Skeletal muscle satellite cell (primary cell): ENCODE measurements around the gene HIGD1C.

Experiments
- H3K27me3 ChIP-seq: 2 replicates; pipeline ENCODE4 v1.7.0; 2013; ENCODE audit warnings: low read length; ENCODE audit not compliant: control insufficient read depth, insufficient read depth
- H3K36me3 ChIP-seq: 2 replicates; pipeline ENCODE4 v1.7.0; 2013; ENCODE audit warnings: mild to moderate bottlenecking, control low read depth, low read length; ENCODE audit not compliant: insufficient read depth
- H3K4me1 ChIP-seq: 2 replicates; pipeline ENCODE4 v1.7.0; 2013; ENCODE audit warnings: low read length; ENCODE audit not compliant: control insufficient read depth, insufficient read depth
- H3K4me2 ChIP-seq: 2 replicates; pipeline ENCODE4 v1.7.0; 2013; ENCODE audit warnings: mild to moderate bottlenecking, low read length
- H3K4me3 ChIP-seq: 2 replicates; pipeline ENCODE4 v1.7.0; 2013; ENCODE audit warnings: low read length
- H3K9ac ChIP-seq: 2 replicates; pipeline ENCODE4 v1.7.0; 2013; ENCODE audit warnings: mild to moderate bottlenecking, low read depth, low read length, moderate library complexity
- H3K9me3 ChIP-seq: replicated peaks from 2 replicates; pipeline ENCODE4 v1.7.0; 2013; ENCODE audit warnings: mild to moderate bottlenecking, control low read depth, low read length

HIGD1C gene

DNA sequence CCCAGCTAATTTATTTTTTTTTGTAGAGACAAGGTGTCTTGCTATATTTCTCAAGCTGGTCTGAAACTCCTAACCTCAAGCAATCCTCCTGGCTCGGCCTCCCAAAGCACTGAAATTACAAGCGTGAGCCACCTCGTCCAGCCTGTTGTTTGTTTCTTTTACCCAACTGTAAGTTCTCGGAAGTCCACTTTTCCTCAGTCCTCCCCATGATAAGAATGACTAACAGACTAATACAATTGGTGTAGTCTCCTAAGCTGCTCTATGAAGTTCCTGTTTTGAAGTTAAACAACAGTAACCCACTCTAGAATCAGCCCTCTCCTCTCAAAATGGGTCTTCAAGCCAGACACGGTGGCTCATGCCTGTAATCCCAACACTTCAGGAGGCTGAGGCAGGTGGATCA, 36.5 kb downstream of the HIGD1C start:
- Histone ChIP-seq H3K9me3 (no peaks in the 10 kb centered on the region), H3K4me3 (no peak overlapping the region), H3K4me1 (peaks cover 16% of the 10 kb centered on the region), H3K9ac (no peak overlapping the region), H3K4me2 (no peak overlapping the region), H3K27me3 (no peaks in the 10 kb centered on the region), H3K36me3 (peaks cover 22% of the 10 kb centered on the region)

GRCh38 chr12:50990147-50990727, 37.9 kb downstream of the HIGD1C start:
- no peaks in the 10 kb centered on the region for H3K27me3 ChIP-seq
- H3K9me3 ChIP-seq, result no peaks in the 10 kb centered on the region
- no peak overlapping the region for H3K4me3 ChIP-seq
- H3K4me1 ChIP-seq, result peaks cover 5% of the 10 kb centered on the region
- H3K36me3 ChIP-seq, result peaks cover 30% of the 10 kb centered on the region
- H3K4me2 ChIP-seq, result no peak overlapping the region
- no peak overlapping the region for H3K9ac ChIP-seq

GRCh38 chr12:50990791-50991190, 38.4 kb downstream of the HIGD1C start:
- Histone ChIP-seq H3K36me3 (peaks cover 35% of the 10 kb centered on the region), H3K9ac (no peak overlapping the region), H3K9me3 (no peaks in the 10 kb centered on the region), H3K4me1 (no peaks in the 10 kb centered on the region), H3K27me3 (no peaks in the 10 kb centered on the region), H3K4me2 (no peak overlapping the region), H3K4me3 (no peak overlapping the region)

GRCh38 chr12:50991291-50991690, 38.9 kb downstream of the HIGD1C start:
- Histone ChIP-seq H3K4me2 (no peak overlapping the region), H3K4me1 (no peaks in the 10 kb centered on the region), H3K27me3 (no peaks in the 10 kb centered on the region), H3K4me3 (no peak overlapping the region), H3K9me3 (no peaks in the 10 kb centered on the region), H3K36me3 (peaks cover 38% of the 10 kb centered on the region), H3K9ac (no peak overlapping the region)

GRCh38 chr12:50992819-50993218, 40.5 kb downstream of the HIGD1C start:
- Histone ChIP-seq H3K9ac (no peak overlapping the region), H3K9me3 (no peaks in the 10 kb centered on the region), H3K4me1 (no peaks in the 10 kb centered on the region), H3K27me3 (no peaks in the 10 kb centered on the region), H3K4me3 (no peak overlapping the region), H3K4me2 (no peak overlapping the region), H3K36me3 (peaks cover 44% of the 10 kb centered on the region)

DNA sequence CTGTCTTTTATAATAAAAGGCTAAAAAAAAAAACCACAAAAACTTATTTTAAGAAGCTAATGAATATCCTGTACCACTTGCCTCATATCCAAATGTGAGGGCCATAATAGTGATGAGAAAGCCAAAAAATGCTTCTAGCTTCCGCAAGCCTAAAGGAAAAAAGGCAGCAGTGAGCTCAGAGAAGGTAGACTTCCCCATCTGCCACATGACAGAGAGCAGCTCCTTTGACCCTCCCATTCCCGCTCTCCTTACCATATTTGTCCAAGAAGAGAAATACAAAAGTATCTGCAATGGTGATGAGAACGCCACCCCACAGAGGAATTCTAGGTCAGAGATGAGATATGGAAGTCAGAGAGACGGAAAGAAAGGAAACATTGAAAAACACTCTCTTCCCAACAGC, 46.7 kb downstream of the HIGD1C start:
- no peak overlapping the region for H3K9ac ChIP-seq
- H3K36me3 ChIP-seq, result peaks cover 36% of the 10 kb centered on the region

DNA sequence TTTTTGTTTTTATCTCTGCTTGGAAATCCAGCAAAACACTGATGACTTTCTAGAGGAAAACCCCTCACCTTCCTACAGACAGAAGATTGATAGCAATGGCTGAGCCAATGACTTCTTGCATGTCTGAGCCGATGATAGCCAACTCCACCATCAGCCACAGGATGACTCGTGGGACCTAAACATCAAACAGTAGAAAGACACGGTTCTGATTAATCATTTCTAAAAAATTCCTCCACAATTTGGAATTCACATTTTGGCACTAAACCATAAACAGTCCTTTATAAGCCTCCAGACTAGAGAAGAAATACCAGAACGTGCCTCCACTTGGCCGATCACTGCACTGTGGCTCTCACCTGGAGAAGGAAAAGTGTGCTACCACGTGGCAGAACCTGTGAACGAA, 47.9 kb downstream of the HIGD1C start:
- Histone ChIP-seq H3K4me3 (no peak overlapping the region), H3K27me3 (no peaks in the 10 kb centered on the region), H3K4me1 (peaks cover 7% of the 10 kb centered on the region), H3K4me2 (no peak overlapping the region), H3K36me3 (peaks cover 37% of the 10 kb centered on the region), H3K9ac (no peak overlapping the region), H3K9me3 (no peaks in the 10 kb centered on the region)

More for the DNA sequence above, 46.7 kb downstream of the HIGD1C start:
- Histone ChIP-seq H3K4me1 (peaks cover 7% of the 10 kb centered on the region), H3K4me2 (no peak overlapping the region), H3K9me3 (no peaks in the 10 kb centered on the region), H3K27me3 (no peaks in the 10 kb centered on the region), H3K4me3 (no peak overlapping the region)

DNA sequence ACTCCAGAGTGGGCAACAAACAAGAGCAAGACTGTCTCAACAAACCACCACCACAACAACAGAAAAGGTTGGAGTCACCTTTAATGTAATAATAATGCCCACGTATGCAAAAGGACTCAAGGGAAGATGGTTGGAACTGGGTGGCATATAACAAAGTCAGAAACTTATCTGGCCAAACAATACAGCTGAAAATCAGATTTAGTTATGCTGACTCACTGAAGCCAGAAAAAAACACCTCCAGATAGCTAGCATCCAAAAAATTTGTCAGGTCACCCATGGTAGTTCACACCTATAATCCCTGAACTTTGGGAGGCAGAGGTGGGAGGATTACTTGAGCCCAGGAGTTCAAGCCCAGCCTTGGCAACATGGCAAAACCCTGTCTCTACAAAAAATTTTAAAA, 49.5 kb downstream of the HIGD1C start:
- H3K36me3 ChIP-seq, result peaks cover 25% of the 10 kb centered on the region
- no peak overlapping the region for H3K4me3 ChIP-seq
- no peak overlapping the region for H3K9ac ChIP-seq
- H3K9me3 ChIP-seq, result no peaks in the 10 kb centered on the region
- H3K27me3 ChIP-seq, result no peaks in the 10 kb centered on the region
- no peak overlapping the region for H3K4me2 ChIP-seq
- peaks cover 7% of the 10 kb centered on the region for H3K4me1 ChIP-seq

GRCh38 chr12:51004504-51004903, 52.2 kb downstream of the HIGD1C start:
- no peaks in the 10 kb centered on the region for H3K27me3 ChIP-seq
- H3K36me3 ChIP-seq, result peaks cover 19% of the 10 kb centered on the region
- H3K9me3 ChIP-seq, result no peaks in the 10 kb centered on the region
- peaks cover 17% of the 10 kb centered on the region for H3K4me1 ChIP-seq
- H3K9ac ChIP-seq, result no peak overlapping the region
- H3K4me3 ChIP-seq, result no peak overlapping the region
- H3K4me2 ChIP-seq, result no peak overlapping the region

DNA sequence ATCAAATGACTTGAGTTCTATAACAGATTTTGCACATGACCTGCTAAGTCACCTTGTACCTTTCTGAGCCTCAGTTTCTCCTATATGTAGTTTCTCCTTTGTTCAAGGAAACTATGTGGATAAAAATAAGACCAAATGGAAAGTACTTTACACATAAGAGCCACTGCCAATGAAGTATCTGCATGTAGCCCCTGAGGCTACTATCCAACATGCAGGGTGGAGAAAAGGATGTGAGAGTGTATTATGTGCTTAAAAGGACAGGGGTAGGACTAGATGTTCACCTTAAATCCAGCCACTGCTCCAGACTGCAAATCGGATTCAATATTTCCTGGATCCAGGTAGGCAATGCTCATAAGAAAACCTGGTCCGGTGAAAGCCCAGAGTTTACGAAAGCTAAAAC, 52.7 kb downstream of the HIGD1C start:
- Histone ChIP-seq H3K9me3 (no peaks in the 10 kb centered on the region), H3K4me2 (no peak overlapping the region), H3K4me3 (no peak overlapping the region), H3K4me1 (peaks cover 21% of the 10 kb centered on the region), H3K9ac (no peak overlapping the region), H3K27me3 (no peaks in the 10 kb centered on the region), H3K36me3 (peaks cover 16% of the 10 kb centered on the region)

GRCh38 chr12:51005671-51006070, 53.3 kb downstream of the HIGD1C start:
- H3K4me2 ChIP-seq, result no peak overlapping the region
- H3K36me3 ChIP-seq, result peaks cover 15% of the 10 kb centered on the region
- H3K4me3 ChIP-seq, result no peak overlapping the region
- no peaks in the 10 kb centered on the region for H3K27me3 ChIP-seq
- no peak overlapping the region for H3K9ac ChIP-seq
- H3K9me3 ChIP-seq, result no peaks in the 10 kb centered on the region
- peaks cover 22% of the 10 kb centered on the region for H3K4me1 ChIP-seq

DNA sequence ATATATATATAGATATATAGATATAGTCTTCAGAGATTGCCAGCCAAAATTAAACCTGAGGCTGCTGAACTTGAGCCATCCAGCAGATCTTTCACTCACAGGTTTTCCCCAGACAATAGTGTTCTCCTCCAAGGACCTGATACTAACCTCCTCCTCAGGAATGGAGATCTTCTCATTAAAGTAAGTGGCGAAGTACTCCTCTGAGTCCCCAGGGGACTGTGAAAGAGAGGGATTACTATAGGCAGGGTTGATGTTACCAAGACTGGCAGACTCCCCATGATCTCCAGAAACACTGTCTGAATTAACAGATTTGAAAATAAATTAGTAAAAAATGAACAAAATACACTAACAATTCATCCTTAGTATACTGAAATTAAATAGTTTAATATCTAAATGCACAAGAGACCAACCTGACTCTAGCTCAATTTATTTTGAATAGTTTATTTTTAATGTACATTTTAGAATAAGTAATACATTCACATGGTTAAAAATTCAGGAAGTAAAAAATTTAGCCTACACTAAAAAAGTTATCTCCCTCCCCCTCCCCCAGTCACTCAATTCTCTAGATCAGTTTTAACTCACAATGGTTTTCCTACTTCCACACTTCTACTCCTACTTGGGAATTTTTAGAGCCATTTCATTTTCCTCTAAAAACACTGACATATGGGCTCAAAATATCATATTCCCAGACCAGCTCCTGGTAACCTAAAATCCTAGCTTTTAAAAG, 56.1 kb downstream of the HIGD1C start:
- H3K27me3 ChIP-seq, result no peaks in the 10 kb centered on the region
- peak overlapping the region; percentile 71 for H3K4me2 ChIP-seq
- H3K4me1 ChIP-seq, result peaks cover 40% of the 10 kb centered on the region
- H3K4me3 ChIP-seq, result peak overlapping the region; percentile 31
- H3K9ac ChIP-seq, result peak overlapping the region; percentile 72
- H3K9me3 ChIP-seq, result no peaks in the 10 kb centered on the region
- H3K36me3 ChIP-seq, result peaks cover 9% of the 10 kb centered on the region
